Liver (tissue), 3 donors: Measurements from ENCODE around the gene NNT.
"Not testable (repeated sequence)": the region's sequence is repeated elsewhere in the genome, so short reads cannot be mapped to it uniquely, and the experiment has no call there.

Experiments used
- EGR1 ChIP-seq, 2 donors: IDR thresholded peaks; 2 replicates each; pipeline ENCODE4 v1.6.1; 2016 to 2018; ENCODE audit warnings: antibody characterized with exemption in 2 of 2, low read depth in 2 of 2
- GABPA ChIP-seq, 2 donors: IDR thresholded peaks in 1 of 2; conservative IDR thresholded peaks in 1 of 2; 2 replicates each; pipeline ENCODE4 v1.6.1; 2016; ENCODE audit warnings: antibody characterized with exemption in 2 of 2, mild to moderate bottlenecking in 1 of 2, moderate library complexity in 1 of 2
- HNF4A ChIP-seq, 2 donors: conservative IDR thresholded peaks; 2 replicates each; pipeline ENCODE4 v1.6.1; 2016; ENCODE audit warnings: antibody characterized with exemption in 2 of 2, mild to moderate bottlenecking in 2 of 2
- HNF4G ChIP-seq: IDR thresholded peaks from 2 replicates; pipeline ENCODE4 v1.6.1; 2016; ENCODE audit warnings: antibody characterized with exemption
- JUND ChIP-seq, 2 donors: IDR thresholded peaks; 2 replicates each; pipeline ENCODE4 v1.6.1; 2016; ENCODE audit warnings: antibody characterized with exemption in 2 of 2
- MAX ChIP-seq: IDR thresholded peaks from 2 replicates; pipeline ENCODE4 v1.6.1; 2016; ENCODE audit warnings: antibody characterized with exemption
- NR2F2 ChIP-seq: IDR thresholded peaks from 2 replicates; pipeline ENCODE4 v1.6.1; 2016; ENCODE audit warnings: antibody characterized with exemption
- RAD21 ChIP-seq, 2 donors: IDR thresholded peaks; 2 replicates each; pipeline ENCODE4 v1.6.1; 2016; ENCODE audit warnings: antibody characterized with exemption in 2 of 2, mild to moderate bottlenecking in 2 of 2
- REST ChIP-seq: IDR thresholded peaks from 2 replicates; pipeline ENCODE4 v1.6.1; 2016; ENCODE audit warnings: antibody characterized with exemption, mild to moderate bottlenecking
- RXRA ChIP-seq, 2 donors: IDR thresholded peaks; 2 replicates each; pipeline ENCODE4 v1.6.1; 2017 to 2018; ENCODE audit warnings: antibody characterized with exemption in 2 of 2, mild to moderate bottlenecking in 1 of 2
- SP1 ChIP-seq: IDR thresholded peaks from 2 replicates; pipeline ENCODE4 v1.6.1; 2018; ENCODE audit warnings: antibody characterized with exemption, mild to moderate bottlenecking
- TAF1 ChIP-seq: conservative IDR thresholded peaks from 2 replicates; pipeline ENCODE4 v1.6.1; 2016; ENCODE audit warnings: antibody characterized with exemption, mild to moderate bottlenecking
- ZBTB33 ChIP-seq: IDR thresholded peaks from 2 replicates; pipeline ENCODE4 v1.6.1; 2016; ENCODE audit warnings: antibody characterized with exemption
- TF ChIP-seq, protein P1 (sequence below): fragments of 150-350 bp; IDR thresholded peaks from 2 replicates; pipeline ENCODE4 v1.5.1; 2017; ENCODE audit warnings: improper control_type of control experiment, low read depth, low read length; ENCODE audit not compliant: missing input control
- donor health status: healthy.
- donor health status: healthy.

DNA sequence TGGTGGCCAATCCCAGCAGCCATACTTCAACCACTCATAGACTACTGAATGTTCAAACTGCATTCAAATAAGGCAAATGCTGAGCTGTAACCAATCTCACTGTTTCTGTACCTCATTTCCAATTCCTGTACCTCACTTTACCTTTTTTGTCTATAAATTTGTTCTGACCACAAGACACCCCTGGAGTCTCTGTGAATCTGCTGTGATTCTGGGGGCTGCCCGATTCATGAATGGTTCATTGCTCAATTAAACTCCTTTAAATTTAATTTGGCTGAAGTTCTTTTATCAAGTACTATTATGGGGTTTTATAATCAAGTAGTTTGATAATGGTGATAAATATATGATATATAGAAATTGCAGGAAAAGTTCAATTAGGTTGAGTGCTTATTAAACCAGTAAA is 4.1 kb upstream of the NNT start:
- TF ChIP-seq, protein P1, sequence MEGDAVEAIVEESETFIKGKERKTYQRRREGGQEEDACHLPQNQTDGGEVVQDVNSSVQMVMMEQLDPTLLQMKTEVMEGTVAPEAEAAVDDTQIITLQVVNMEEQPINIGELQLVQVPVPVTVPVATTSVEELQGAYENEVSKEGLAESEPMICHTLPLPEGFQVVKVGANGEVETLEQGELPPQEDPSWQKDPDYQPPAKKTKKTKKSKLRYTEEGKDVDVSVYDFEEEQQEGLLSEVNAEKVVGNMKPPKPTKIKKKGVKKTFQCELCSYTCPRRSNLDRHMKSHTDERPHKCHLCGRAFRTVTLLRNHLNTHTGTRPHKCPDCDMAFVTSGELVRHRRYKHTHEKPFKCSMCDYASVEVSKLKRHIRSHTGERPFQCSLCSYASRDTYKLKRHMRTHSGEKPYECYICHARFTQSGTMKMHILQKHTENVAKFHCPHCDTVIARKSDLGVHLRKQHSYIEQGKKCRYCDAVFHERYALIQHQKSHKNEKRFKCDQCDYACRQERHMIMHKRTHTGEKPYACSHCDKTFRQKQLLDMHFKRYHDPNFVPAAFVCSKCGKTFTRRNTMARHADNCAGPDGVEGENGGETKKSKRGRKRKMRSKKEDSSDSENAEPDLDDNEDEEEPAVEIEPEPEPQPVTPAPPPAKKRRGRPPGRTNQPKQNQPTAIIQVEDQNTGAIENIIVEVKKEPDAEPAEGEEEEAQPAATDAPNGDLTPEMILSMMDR, result not testable (repeated sequence)
- not testable (repeated sequence) for TF ChIP-seq MAX; HNF4A (conservative IDR thresholded peaks at IDR 0.05); HNF4G; EGR1 (IDR thresholded peaks at IDR 0.05; ENCODE audit: low read depth in 2 of 2); REST; SP1; RXRA (IDR thresholded peaks at IDR 0.05); RAD21 (IDR thresholded peaks at IDR 0.05); TAF1; NR2F2; ZBTB33; GABPA (IDR thresholded peaks at IDR 0.05 in 1 of 2, conservative IDR thresholded peaks at IDR 0.05 in 1 of 2); JUND (IDR thresholded peaks at IDR 0.05)
